ENCODE data around the gene TBL1XR1. TPM values are rescaled to one million over a fixed set of nuclear protein-coding genes. Genes with fewer than 3 reads are reported as not detected.

Gene TBL1XR1
- total RNA-seq, 4 donors from 2014 or later, result 51.6 to 91.1 (median 66.0) TPM

GRCh38 chr3:177065285-177066033 lies 131.8 kb downstream of the TBL1XR1 start:
- H3K4me3 ChIP-seq (ENCODE audit: low read depth, poor library complexity, severe bottlenecking), result no peak overlapping the region
- intact Hi-C loops (cut with DNase I; ENCODE audit: low total_unique reads), result no loop called here
- DNase-seq (ENCODE audit: low spot score in 2 of 2), result no peak
- TF ChIP-seq POLR2A (IDR thresholded peaks at IDR 0.05), result no peak
- TF ChIP-seq CTCF (IDR thresholded peaks at IDR 0.05), result no peak
- 79 to 83% methylated on average over 3 of the region's 3 CpGs for whole genome bisulfite sequencing, 2 donors

DNA sequence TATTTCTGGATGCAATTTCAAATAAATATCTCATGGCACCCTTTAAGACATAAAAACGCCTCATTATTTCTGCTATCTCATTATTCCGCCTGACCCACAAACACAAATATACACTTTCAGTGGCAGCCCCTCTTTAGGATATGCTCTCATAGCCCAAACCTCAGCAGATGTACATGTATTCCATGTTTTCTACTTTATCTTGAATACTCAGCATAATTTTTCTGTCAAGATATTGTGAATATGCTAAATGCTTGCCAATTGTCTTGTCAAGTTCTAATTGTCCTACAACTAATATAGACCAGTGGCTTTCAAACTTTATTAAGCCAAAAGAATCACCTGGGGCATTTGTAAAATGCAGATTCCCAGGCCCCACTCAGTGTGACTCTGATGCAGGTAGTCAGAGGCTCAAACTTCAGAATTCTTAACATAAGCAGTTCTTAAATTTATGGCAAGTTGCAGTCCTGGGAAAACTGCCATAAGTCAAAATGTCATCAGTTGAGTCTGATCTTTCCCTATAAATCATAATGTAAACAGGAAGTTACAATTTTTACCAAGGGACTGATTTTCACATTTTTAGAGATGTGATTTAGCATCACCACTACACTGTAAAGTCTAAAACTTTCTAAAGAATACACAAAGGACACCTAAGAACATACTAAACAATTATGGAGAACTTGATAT lies 135.1 kb downstream of the TBL1XR1 start:
- intact Hi-C loops (cut with DNase I; ENCODE audit: low total_unique reads), result no loop called here
- DNase-seq (ENCODE audit: low spot score in 2 of 2), result no peak
- H3K4me3 ChIP-seq (ENCODE audit: low read depth, poor library complexity, severe bottlenecking), result no peak overlapping the region
- WGBS, 2 donors, result 92 to 94% methylated on average over 2 of the region's 2 CpGs
- TF ChIP-seq CTCF (IDR thresholded peaks at IDR 0.05), result no peak
- no peak for TF ChIP-seq POLR2A (IDR thresholded peaks at IDR 0.05)

GRCh38 chr3:177061369-177061768 lies 135.9 kb downstream of the TBL1XR1 start:
- WGBS, 2 donors, result 61 to 68% methylated on average over 4 of the region's 4 CpGs
- intact Hi-C loops (cut with DNase I; ENCODE audit: low total_unique reads), result no loop called here
- TF ChIP-seq POLR2A (IDR thresholded peaks at IDR 0.05) (no peak), CTCF (IDR thresholded peaks at IDR 0.05) (no peak)
- H3K4me3 ChIP-seq (ENCODE audit: low read depth, poor library complexity, severe bottlenecking), result no peak overlapping the region
- DNase-seq (ENCODE audit: low spot score in 2 of 2), result no peak

GRCh38 chr3:177060492-177060891 lies 136.8 kb downstream of the TBL1XR1 start:
- intact Hi-C loops (cut with DNase I; ENCODE audit: low total_unique reads), result no loop called here
- TF ChIP-seq POLR2A (IDR thresholded peaks at IDR 0.05) (no peak), CTCF (IDR thresholded peaks at IDR 0.05) (no peak)
- WGBS, 2 donors, result 77 to 83% methylated on average over 1 of the region's 1 CpG
- no peak for DNase-seq (ENCODE audit: low spot score in 2 of 2)
- no peak overlapping the region for H3K4me3 ChIP-seq (ENCODE audit: low read depth, poor library complexity, severe bottlenecking)

DNA sequence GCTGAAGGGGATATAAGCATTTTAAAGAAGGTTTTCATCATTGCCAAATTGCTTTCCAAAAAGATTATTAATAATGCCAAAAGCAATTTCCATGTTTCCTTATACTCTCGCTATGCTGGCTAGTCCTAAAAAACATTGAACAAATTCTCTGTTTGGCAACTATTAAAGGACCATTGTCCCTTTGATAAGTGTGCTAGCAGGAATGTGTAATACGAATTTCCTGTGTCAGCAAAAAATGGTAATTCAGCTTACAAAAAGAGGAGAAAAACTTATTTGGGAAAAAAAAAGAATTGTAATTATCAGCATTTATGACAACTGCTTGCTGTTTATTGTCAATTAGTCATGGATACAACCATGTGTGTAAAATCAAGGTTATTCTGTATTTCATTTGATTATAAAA lies 138.6 kb downstream of the TBL1XR1 start:
- intact Hi-C loops (cut with DNase I; ENCODE audit: low total_unique reads), result loop anchor here (10.0 kb wide), 1 partner anchor 136 kb away; the partner anchor contains the start of gene TBL1XR1
- no peak overlapping the region for H3K4me3 ChIP-seq (ENCODE audit: low read depth, poor library complexity, severe bottlenecking)

More for the DNA sequence above, 138.6 kb downstream of the TBL1XR1 start:
- WGBS, 2 donors, result 68 to 74% methylated on average over 2 of the region's 2 CpGs
- no peak for DNase-seq (ENCODE audit: low spot score in 2 of 2)
- TF ChIP-seq CTCF (IDR thresholded peaks at IDR 0.05) (no peak), POLR2A (IDR thresholded peaks at IDR 0.05) (no peak)
